Subcutaneous adipose tissue (tissue), 4 donors: ENCODE data around the gene CENPN. TPM values are rescaled to one million over a fixed set of nuclear protein-coding genes. Genes with fewer than 3 reads are reported as not detected.

Source experiments
- total RNA-seq, 4 donors: library from RNA; depleted of rRNA; stranded (reverse); fragments of >200 nt; gene quantifications; one replicate each; pipeline ENCODE4 v1.1.0, GENCODE V29; 2016
- TF ChIP-seq, protein P1 (sequence below): fragments of 450-650 bp; IDR thresholded peaks from one replicate; pipeline ENCODE4 v1.5.1; 2016; ENCODE audit warnings: low read depth, mild to moderate bottlenecking, control low read depth, antibody characterized with exemption, moderate library complexity

Gene CENPN
- total RNA-seq, 4 donors from 2014 or later: 4.9 to 9.1 (median 6.7) TPM

DNA sequence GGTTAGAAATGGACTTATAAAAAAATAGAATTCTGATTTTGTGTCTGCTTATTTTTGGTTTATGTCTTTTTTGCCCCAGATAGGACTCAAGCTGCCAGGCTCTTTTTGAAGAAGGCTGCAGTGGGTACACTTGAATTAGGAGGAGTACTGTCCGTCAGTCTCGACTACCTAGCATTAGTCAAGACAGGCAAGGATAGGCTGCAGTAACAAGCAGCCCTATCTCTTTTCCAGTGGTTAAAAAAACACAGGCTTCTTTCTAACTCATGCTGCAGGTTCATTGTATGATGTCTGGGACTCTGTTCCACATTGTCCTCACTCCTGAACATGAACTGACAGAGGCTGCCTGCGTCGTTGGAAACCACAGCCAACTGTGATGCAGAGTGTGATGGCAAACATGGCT, 62.0 kb downstream of the CENPN start:
- TF ChIP-seq, protein P1, sequence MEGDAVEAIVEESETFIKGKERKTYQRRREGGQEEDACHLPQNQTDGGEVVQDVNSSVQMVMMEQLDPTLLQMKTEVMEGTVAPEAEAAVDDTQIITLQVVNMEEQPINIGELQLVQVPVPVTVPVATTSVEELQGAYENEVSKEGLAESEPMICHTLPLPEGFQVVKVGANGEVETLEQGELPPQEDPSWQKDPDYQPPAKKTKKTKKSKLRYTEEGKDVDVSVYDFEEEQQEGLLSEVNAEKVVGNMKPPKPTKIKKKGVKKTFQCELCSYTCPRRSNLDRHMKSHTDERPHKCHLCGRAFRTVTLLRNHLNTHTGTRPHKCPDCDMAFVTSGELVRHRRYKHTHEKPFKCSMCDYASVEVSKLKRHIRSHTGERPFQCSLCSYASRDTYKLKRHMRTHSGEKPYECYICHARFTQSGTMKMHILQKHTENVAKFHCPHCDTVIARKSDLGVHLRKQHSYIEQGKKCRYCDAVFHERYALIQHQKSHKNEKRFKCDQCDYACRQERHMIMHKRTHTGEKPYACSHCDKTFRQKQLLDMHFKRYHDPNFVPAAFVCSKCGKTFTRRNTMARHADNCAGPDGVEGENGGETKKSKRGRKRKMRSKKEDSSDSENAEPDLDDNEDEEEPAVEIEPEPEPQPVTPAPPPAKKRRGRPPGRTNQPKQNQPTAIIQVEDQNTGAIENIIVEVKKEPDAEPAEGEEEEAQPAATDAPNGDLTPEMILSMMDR: no peak

DNA sequence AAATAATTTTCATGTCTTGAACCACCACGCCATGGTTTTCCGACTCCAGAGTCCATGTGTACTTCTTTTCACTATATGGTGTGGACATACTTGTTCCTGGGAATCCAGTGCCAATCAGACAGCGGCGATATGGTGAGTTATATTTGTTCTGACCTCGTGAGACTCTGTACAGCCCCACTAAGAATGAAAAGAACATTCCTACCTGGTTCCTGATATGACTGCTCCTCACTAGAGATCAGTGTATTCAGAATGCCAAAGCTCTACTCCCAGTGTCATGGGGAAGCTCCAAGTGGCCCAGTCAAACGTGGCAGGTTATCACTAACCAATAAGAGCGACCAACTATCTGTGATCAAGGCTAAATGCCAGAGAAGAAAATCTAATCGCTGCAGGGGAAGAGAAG, 64.0 kb downstream of the CENPN start:
- TF ChIP-seq, protein P1: no peak

DNA sequence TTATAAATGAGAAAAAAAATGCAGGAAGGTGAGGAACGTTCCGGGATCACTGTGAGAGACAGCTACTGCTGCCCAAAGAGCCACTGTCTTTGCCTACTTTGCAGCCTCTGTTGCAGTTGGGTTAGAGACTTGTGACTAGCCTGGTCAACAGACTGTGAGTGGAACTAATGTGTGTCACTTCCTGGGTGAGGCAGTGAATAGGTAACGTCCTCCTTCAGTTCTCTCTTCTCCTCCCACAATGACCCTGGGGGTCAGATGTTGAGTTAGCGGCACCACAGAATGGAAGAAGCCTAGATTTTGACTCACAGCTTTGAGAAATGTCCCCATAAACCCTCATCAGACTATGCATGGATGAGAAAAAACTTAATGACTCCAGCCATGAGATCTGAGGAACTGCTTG, 64.8 kb downstream of the CENPN start:
- TF ChIP-seq, protein P1: no peak

DNA sequence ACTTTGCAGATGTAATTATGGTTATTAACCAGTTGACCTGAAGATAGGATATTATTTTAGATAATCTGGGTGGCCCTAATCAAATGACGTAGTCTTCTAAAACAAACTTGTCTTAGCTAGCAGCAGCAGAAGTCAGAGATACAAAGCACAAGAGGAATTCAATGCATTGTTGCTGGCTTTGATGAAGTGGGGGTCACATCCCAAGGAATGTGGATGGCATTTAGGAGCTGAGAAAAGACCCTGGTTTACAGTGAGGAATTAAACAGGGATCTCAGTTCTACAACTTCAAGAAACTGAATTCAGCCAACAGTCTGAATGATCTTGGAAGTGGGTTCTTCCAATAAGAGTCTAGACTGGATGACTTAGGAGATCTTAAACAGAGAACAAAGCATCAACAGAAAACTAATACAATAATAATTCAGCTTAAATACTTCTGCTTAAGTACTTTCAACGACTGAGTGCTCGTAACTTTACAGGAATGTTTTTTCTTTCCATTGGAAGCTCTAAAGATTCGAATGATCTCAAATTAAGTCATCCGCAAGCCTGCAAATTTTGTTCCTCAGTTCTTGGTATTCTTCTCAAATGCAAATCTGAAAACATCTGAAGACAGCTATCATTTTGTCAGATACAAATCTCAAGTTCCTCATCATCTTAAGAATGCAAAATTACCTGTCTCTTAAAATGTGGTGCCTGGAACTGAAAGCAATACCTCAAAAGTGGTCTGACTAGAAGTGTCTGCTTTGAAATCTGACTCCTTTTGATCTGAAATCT, 66.7 kb downstream of the CENPN start:
- TF ChIP-seq, protein P1: no peak

DNA sequence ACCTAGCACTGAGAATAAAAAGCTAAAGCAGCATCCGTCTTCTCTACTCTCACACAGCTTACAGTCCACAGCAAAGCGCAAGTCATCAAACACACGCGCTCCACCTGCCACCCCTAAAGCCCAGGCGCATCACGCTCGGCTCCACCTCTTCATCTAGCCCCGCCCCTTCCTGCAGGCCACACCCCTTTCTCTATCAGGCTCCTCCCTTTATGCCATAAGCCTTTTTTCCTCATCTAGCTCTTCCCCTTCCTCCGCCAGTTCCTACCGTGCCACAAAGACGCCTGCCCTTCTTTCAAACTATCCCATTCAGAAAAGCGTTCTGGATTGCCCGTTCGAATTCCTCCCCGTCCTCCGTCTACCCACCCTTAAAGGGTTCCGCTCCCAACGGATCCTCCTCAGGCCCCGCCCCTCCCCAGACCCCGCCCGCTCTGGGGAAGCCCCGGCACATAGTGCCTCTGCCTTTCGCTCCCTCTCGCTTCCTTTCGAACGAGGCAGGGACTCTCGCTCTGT, 69.6 kb downstream of the CENPN start:
- TF ChIP-seq, protein P1: no peak

DNA sequence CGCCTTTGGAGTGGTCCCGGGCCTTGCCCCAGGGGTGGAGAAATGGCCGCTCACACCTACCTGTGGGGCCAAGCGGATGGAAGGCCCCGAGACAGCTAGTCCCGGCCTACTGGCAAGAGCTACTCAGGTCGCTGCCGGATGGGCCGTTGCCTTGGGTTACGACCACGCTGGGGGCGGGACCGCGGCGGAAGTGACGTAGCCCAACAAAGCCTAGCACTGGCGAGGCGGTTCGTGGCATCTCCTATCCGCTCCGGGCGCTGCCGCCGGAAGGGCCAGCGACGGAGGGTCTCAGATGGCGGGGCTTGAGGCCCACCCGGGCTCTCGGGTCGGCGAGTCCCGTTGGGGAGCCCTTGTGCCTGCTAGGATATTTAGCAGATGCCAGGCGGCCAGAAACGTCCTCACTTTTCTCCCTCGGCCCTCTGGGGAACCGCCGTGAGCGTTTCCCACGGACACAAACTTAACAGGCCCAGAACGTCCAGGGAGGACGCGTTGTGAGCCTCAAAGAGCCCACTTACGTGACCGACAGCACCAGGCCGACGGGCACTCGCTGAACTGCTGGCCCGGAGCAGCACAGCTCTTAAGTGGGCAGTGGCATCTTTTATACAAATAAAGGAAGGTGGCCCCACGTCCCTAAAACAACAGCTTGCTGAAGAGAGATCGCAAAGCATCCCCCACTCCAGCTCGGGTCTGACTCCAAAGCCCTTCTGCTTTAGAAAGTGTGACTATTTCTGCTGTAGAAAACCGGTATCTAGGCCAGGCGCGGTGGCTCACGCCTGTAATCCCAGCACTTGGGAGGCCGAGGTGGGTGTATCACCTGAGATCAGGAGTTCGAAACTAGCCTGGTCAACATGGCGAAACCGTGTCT, 70.3 kb downstream of the CENPN start, which contains the start of gene C16orf46:
Gene C16orf46 (minus strand): TSS at position 163 of the 865 bp plus-strand sequence. CDS start 13,283 bp downstream, outside the sequence.
- TF ChIP-seq, protein P1: no peak

DNA sequence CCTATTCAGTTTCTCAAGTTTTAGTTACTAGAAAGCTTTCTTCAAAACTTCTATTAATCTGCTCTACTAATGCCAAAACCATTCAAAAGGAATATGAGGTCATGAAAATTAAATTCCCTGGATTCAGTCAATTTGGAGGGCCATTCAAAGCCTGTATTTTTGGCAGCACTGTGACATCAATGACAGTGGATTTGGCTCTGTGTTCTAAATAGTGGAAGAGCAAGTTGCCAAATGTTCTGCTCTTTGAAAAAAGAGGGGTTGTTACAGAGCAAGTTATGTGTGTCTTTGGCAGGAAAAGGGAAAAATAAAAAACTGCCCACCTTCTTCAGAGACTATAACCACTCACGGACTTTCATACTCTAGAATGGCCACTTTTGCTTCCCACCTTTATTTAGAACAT, 73.2 kb downstream of the CENPN start:
- TF ChIP-seq, protein P1: no peak
